Activated naive CD8-positive, alpha-beta T cell treated with anti-CD3 and anti-CD28 coated beads, Interleukin-2, amount 10 ng/mL, durations not matched to agents 7 days and 5 days (primary cell): ENCODE results near the gene COG5. TPM values are rescaled to one million over a fixed set of nuclear protein-coding genes. Genes with fewer than 3 reads are reported as not detected.
A peak's percentile ranks its signal among the peaks of the same experiment; 100 is the strongest.
"Not testable (repeated sequence)": the region's sequence is repeated elsewhere in the genome, so short reads cannot be mapped to it uniquely, and the experiment has no call there.

ENCODE experiments used
- ATAC-seq: fragments of 150-1000 bp; cut with Tn5 transposase; one replicate; pipeline ENCODE4 v1.10.0; 2021; ENCODE audit warnings: low read depth, moderate library complexity
- POLR2A ChIA-PET: fragments of 350-600 bp; sonication (Branson Sonifier 250); formaldehyde crosslinking; loops from one replicate; lab custom pipeline; 2021; ENCODE audit warnings: antibody characterized with exemption; lab: Charles Lee
- DNase-seq: peaks from one replicate; pipeline ENCODE4 v3.0.0; 2021
- H3K27ac Mint-ChIP-seq: one replicate; pipeline ENCODE4 v1.8.0; 2022; ENCODE audit warnings: mild to moderate bottlenecking, mixed read lengths
- H3K27me3 Mint-ChIP-seq: one replicate; pipeline ENCODE4 v1.8.0; 2022; ENCODE audit warnings: mild to moderate bottlenecking, moderate library complexity, mixed read lengths
- H3K36me3 Mint-ChIP-seq: one replicate; pipeline ENCODE4 v1.8.0; 2021; ENCODE audit warnings: mild to moderate bottlenecking, mixed read lengths
- H3K4me1 Mint-ChIP-seq: one replicate; pipeline ENCODE4 v1.8.0; 2021; ENCODE audit warnings: mixed read lengths
- H3K4me3 Mint-ChIP-seq: one replicate; pipeline ENCODE4 v1.8.0; 2022; ENCODE audit warnings: mild to moderate bottlenecking, moderate library complexity, mixed read lengths
- H3K9me3 Mint-ChIP-seq: one replicate; pipeline ENCODE4 v1.8.0; 2021; ENCODE audit warnings: mixed read lengths
- total RNA-seq, 2 experiments: library from RNA; stranded (reverse); gene quantifications; one replicate each; pipeline ENCODE4 v1.2.3, GENCODE V29; 2021

The COG5 gene
- total RNA-seq, 2 experiments from 2014 or later, result 51.0 to 56.2 TPM

GRCh38 chr7:107166736-107167426, 396.8 kb downstream of the COG5 start:
- H3K4me3 Mint-ChIP-seq, result peak overlapping the region; percentile 96
- H3K27me3 Mint-ChIP-seq, result peaks cover 2% of the 10 kb centered on the region
- H3K4me1 Mint-ChIP-seq, result peaks cover 11% of the 10 kb centered on the region
- ATAC-seq, result no peak
- peaks cover 1% of the 10 kb centered on the region for H3K36me3 Mint-ChIP-seq
- POLR2A ChIA-PET, result interaction anchor here (0.7 to 2.4 kb wide), 4 partner anchors 16 to 1056 kb away, joined by 4 to 10 read pairs (median 6); no protein-coding TSS in a partner anchor
- H3K9me3 Mint-ChIP-seq, result no peaks in the 10 kb centered on the region
- H3K27ac Mint-ChIP-seq, result peak overlapping the region; percentile 98
- DNase-seq, result no peak

DNA sequence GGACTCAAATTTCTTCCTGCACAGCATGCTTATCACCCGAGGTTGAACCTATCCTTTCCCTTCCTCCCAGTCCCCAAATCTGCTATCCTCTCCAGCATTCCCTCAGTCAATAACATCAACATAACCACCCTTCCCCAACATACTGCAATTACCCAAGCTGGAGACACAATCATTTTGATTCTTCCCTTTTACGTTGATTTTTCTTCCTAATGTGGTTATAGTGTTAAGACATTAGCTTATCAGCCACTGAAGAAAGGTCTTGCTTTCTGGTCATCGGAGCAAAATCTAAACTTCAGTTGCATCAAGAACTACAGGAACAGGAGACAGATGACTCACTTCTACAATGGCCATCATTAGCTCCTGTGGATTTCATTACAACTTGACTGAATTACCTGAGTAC, 398.4 kb downstream of the COG5 start:
- POLR2A ChIA-PET, result no interaction called here
- H3K27ac Mint-ChIP-seq, result no peak overlapping the region
- H3K27me3 Mint-ChIP-seq, result peaks cover 2% of the 10 kb centered on the region
- ATAC-seq (no peak), DNase-seq (no peak)
- H3K36me3 Mint-ChIP-seq, result peaks cover 1% of the 10 kb centered on the region
- H3K4me3 Mint-ChIP-seq, result no peak overlapping the region
- peaks cover 5% of the 10 kb centered on the region for H3K4me1 Mint-ChIP-seq
- no peaks in the 10 kb centered on the region for H3K9me3 Mint-ChIP-seq

DNA sequence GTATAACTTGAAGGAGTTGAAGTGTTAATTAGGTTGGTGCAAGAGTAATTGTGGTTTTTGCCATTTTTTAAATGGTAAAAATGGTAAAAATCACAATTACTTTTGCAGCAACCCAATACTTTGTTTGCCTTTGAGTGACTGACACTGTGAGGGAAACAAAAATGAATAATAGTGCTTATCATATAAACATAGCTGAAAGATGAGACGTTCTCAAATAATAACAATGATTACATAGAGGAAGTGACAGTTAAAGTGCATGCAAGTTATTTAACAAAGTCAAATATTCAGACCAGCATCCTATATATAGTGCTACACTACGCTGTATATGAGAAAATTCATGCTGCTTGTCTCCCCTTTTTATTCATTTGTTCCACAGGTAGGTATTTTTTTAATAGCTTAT, 399.6 kb downstream of the COG5 start:
- H3K27me3 Mint-ChIP-seq, result peaks cover 2% of the 10 kb centered on the region
- POLR2A ChIA-PET, result interaction anchor here (0.9 kb wide), 1 partner anchor 400 kb away, joined by 4 read pairs; the partner anchor contains the start of genes COG5 and DUS4L
- H3K36me3 Mint-ChIP-seq, result peaks cover 1% of the 10 kb centered on the region
- DNase-seq (no peak), ATAC-seq (no peak)
- no peak overlapping the region for H3K27ac Mint-ChIP-seq
- peaks cover 3% of the 10 kb centered on the region for H3K4me1 Mint-ChIP-seq
- H3K4me3 Mint-ChIP-seq, result no peak overlapping the region
- H3K9me3 Mint-ChIP-seq, result no peaks in the 10 kb centered on the region

- peaks cover 2% of the 10 kb centered on the region for H3K27me3 Mint-ChIP-seq
- ATAC-seq (no peak), DNase-seq (no peak)
- no peak overlapping the region for H3K27ac Mint-ChIP-seq
- POLR2A ChIA-PET, result no interaction called here
- H3K4me1 Mint-ChIP-seq, result peaks cover under 1% of the 10 kb centered on the region
- no peak overlapping the region for H3K4me3 Mint-ChIP-seq
- H3K9me3 Mint-ChIP-seq, result no peaks in the 10 kb centered on the region
- H3K36me3 Mint-ChIP-seq, result no peaks in the 10 kb centered on the region
Observed at GRCh38 chr7:107162475-107162874, 401.2 kb downstream of the COG5 start.

DNA sequence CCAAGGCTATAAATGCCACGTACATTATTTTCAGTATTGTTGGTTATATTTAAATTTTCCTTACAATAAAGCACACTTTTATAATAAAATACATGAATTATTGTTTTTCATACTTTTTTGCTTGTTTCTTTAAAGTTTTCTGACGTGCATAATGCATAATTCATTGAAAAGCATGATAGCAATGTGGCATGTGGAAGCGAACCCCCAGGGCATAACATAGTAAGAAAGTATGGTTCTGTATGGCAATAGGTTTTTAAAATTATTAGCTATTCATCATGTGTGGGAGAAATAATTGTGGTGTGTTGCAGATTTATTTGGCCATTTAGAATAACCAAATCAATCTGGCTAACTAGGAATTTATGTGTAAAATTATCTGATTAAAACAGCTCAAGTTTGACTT, 402.3 kb downstream of the COG5 start:
- no peak for ATAC-seq
- no peak overlapping the region for H3K27ac Mint-ChIP-seq
- no peaks in the 10 kb centered on the region for H3K36me3 Mint-ChIP-seq
- H3K27me3 Mint-ChIP-seq, result peaks cover 2% of the 10 kb centered on the region
- POLR2A ChIA-PET, result no interaction called here
- no peak for DNase-seq
- H3K4me1 Mint-ChIP-seq, result no peaks in the 10 kb centered on the region
- H3K9me3 Mint-ChIP-seq, result no peaks in the 10 kb centered on the region
- H3K4me3 Mint-ChIP-seq, result no peak overlapping the region

DNA sequence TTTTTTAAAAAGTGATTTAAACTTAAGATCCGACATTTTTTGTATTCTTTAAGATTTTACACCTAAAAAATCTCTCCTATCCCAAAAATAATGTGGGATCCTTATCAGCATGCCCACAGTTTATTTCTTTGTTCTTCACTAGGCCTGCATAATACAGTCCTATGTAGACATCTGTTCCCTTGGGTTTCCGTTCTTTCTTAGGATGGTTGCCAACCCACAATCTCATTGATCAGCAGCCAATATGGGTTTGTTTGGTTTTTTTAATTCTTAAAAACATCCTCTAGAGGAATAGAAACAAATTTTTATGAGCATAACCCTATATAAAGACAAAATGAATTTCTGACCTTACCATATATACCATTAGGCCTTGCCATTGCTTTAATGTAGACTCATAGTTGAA, 403.3 kb downstream of the COG5 start:
- Mint-ChIP-seq H3K27ac (no peak overlapping the region), H3K36me3 (no peaks in the 10 kb centered on the region), H3K4me3 (no peak overlapping the region), H3K9me3 (no peaks in the 10 kb centered on the region), H3K27me3 (peaks cover 2% of the 10 kb centered on the region), H3K4me1 (no peaks in the 10 kb centered on the region)
- POLR2A ChIA-PET, result no interaction called here
- no peak for ATAC-seq
- no peak for DNase-seq

GRCh38 chr7:107158028-107158427, 405.7 kb downstream of the COG5 start:
- Mint-ChIP-seq H3K4me1 (no peaks in the 10 kb centered on the region), H3K36me3 (no peaks in the 10 kb centered on the region), H3K9me3 (no peaks in the 10 kb centered on the region), H3K4me3 (no peak overlapping the region), H3K27ac (no peak overlapping the region), H3K27me3 (no peaks in the 10 kb centered on the region)
- DNase-seq (no peak), ATAC-seq (no peak)
- POLR2A ChIA-PET, result no interaction called here

DNA sequence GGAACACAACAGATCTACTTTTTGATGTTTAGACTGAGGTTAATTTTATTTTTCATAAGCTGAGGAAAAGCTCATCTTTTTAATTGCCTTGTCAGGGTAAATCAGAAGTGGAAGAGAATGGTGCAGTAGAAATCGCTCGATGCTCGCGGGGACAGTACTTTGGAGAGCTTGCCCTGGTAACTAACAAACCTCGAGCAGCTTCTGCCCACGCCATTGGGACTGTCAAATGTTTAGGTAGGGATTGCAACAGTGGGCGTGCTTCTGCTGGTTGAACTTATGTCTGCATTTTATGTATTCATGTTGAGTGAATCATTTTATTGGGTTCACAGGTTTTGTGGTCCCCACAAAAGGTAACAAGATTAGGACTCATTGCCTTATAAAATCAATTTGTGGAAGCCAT, 406.6 kb downstream of the COG5 start:
- no peaks in the 10 kb centered on the region for H3K36me3 Mint-ChIP-seq
- ATAC-seq, result no peak
- H3K4me1 Mint-ChIP-seq, result no peaks in the 10 kb centered on the region
- no peak overlapping the region for H3K27ac Mint-ChIP-seq
- no peak for DNase-seq
- H3K4me3 Mint-ChIP-seq, result no peak overlapping the region
- POLR2A ChIA-PET, result no interaction called here
- no peaks in the 10 kb centered on the region for H3K27me3 Mint-ChIP-seq
- H3K9me3 Mint-ChIP-seq, result no peaks in the 10 kb centered on the region

GRCh38 chr7:107155726-107156125, 408.0 kb downstream of the COG5 start:
- H3K4me1 Mint-ChIP-seq, ATAC-seq, POLR2A ChIA-PET, H3K4me3 Mint-ChIP-seq, H3K36me3 Mint-ChIP-seq, DNase-seq, H3K9me3 Mint-ChIP-seq, H3K27me3 Mint-ChIP-seq, H3K27ac Mint-ChIP-seq: not testable (repeated sequence)

GRCh38 chr7:107154826-107155225, 408.9 kb downstream of the COG5 start:
- no peak overlapping the region for H3K27ac Mint-ChIP-seq
- no peaks in the 10 kb centered on the region for H3K9me3 Mint-ChIP-seq
- ATAC-seq, result no peak
- no peaks in the 10 kb centered on the region for H3K27me3 Mint-ChIP-seq
- POLR2A ChIA-PET, result no interaction called here
- no peaks in the 10 kb centered on the region for H3K4me1 Mint-ChIP-seq
- no peak for DNase-seq
- H3K36me3 Mint-ChIP-seq, result no peaks in the 10 kb centered on the region
- no peak overlapping the region for H3K4me3 Mint-ChIP-seq

DNA sequence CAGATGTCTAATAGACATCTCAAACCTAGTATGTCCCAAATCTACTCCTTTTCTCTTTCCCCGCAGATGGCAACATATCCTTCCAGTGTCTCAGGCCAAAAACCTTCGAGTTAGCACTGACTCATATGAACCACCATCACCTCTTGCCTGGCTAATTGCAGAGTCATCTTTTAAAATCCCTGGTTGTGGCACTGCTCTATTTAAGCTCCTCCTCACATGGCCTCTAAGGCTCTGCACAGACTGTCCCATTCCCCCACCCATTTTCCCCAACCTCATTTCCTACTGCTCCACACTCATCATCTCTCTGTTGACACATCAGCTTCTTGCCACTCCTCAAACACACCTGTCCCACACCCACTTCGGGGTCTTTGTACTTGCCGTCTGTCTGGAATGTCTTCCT, 411.7 kb downstream of the COG5 start:
- no peaks in the 10 kb centered on the region for H3K9me3 Mint-ChIP-seq
- no peak overlapping the region for H3K27ac Mint-ChIP-seq
- no peaks in the 10 kb centered on the region for H3K36me3 Mint-ChIP-seq
- H3K4me1 Mint-ChIP-seq, result peaks cover 2% of the 10 kb centered on the region
- no peak for ATAC-seq
- H3K27me3 Mint-ChIP-seq, result no peaks in the 10 kb centered on the region
- POLR2A ChIA-PET, result interaction anchor here (0.5 to 0.8 kb wide), 2 partner anchors 16 to 102 kb away, joined by 6 to 8 read pairs; partner anchors contain the start of gene HBP1
- no peak for DNase-seq
- H3K4me3 Mint-ChIP-seq, result no peak overlapping the region

Other genes starting within 250 kb of the COG5 start
- gene GPR22, start 93.9 kb downstream of the COG5 start, total RNA-seq, result not detected
- 10 to 100 TPM; 10.1 to 11.8 TPM for gene DUS4L, start 51 bp upstream of the COG5 start, total RNA-seq
- gene BCAP29, start 16.3 kb upstream of the COG5 start, total RNA-seq, result 10 to 100 TPM; 25.2 to 32.6 TPM
- gene SLC26A4, start 96.9 kb upstream of the COG5 start, total RNA-seq, result under 1 TPM; 0.17 to 0.97 TPM
- 10 to 100 TPM; 52.1 to 57.0 TPM for gene CBLL1, start 180.2 kb upstream of the COG5 start, total RNA-seq
- gene SLC26A3, start 239.3 kb upstream of the COG5 start, total RNA-seq, result not detected